Caco-2 (cell line): ENCODE data around the gene FAM216A. TPM values are rescaled to one million over a fixed set of nuclear protein-coding genes. Genes with fewer than 3 reads are reported as not detected.
"Not testable (repeated sequence)": the region's sequence is repeated elsewhere in the genome, so short reads cannot be mapped to it uniquely, and the experiment has no call there.

Source experiments
- BruUV-seq: library from RNA; stranded (reverse); fragments of 400-500 nt; replicated peaks from 2 replicates; lab custom pipeline; 2021; lab: Mats Ljungman, UMichigan
- CTCF ChIA-PET: fragments of 300-600 bp; sonication (Branson Sonifier 250); formaldehyde crosslinking; loops from one replicate; lab custom pipeline; 2022; ENCODE audit warnings: antibody characterized with exemption; lab: Charles Lee
- POLR2A ChIA-PET: fragments of 300-600 bp; sonication (Branson Sonifier 250); formaldehyde crosslinking; loops from one replicate; lab custom pipeline; 2022; ENCODE audit warnings: antibody characterized with exemption; lab: Charles Lee
- DNase-seq, 2 experiments: peaks; one replicate each; pipeline versions ENCODE4 v3.0.0 to v3.0.0-alpha.2; 2020 to 2022
- H3K27me3 ChIP-seq: replicated peaks from 2 replicates; pipeline ENCODE4 v1.6.0; 2011; ENCODE audit warnings: low read length; ENCODE audit not compliant: control insufficient read depth, insufficient read depth
- H3K36me3 ChIP-seq: 2 replicates; pipeline ENCODE4 v1.5.1; 2011; ENCODE audit warnings: low read length; ENCODE audit not compliant: control insufficient read depth, insufficient read depth
- H3K4me1 ChIP-seq: fragments of 250-450 bp; sonication (Bioruptor Pico); 2 replicates; pipeline ENCODE4 v1.5.1; 2020; ENCODE audit warnings: mild to moderate bottlenecking
- H3K4me3 ChIP-seq: 2 replicates; pipeline ENCODE4 v1.5.1; 2011; ENCODE audit warnings: low read depth, mild to moderate bottlenecking, control low read depth, low read length
- H3K9me3 ChIP-seq: fragments of 250-450 bp; sonication (Bioruptor Pico); 2 replicates; pipeline ENCODE4 v1.5.1; 2020; ENCODE audit warnings: mild to moderate bottlenecking, moderate library complexity
- H3K27ac Mint-ChIP-seq: one replicate; pipeline ENCODE4 v1.8.0; 2022; ENCODE audit warnings: mixed read lengths; ENCODE audit not compliant: unreplicated experiment
- H3K27me3 Mint-ChIP-seq: one replicate; pipeline ENCODE4 v1.8.0; 2022; ENCODE audit warnings: mixed read lengths; ENCODE audit not compliant: insufficient read depth, unreplicated experiment
- H3K36me3 Mint-ChIP-seq: one replicate; pipeline ENCODE4 v1.8.0; 2022; ENCODE audit warnings: mild to moderate bottlenecking, mixed read lengths; ENCODE audit not compliant: insufficient read depth, unreplicated experiment
- H3K4me1 Mint-ChIP-seq: one replicate; pipeline ENCODE4 v1.8.0; 2022; ENCODE audit warnings: low read depth, mixed read lengths; ENCODE audit not compliant: unreplicated experiment
- H3K4me3 Mint-ChIP-seq: one replicate; pipeline ENCODE4 v1.8.0; 2022; ENCODE audit warnings: mild to moderate bottlenecking, moderate library complexity, mixed read lengths; ENCODE audit not compliant: unreplicated experiment
- H3K9me3 Mint-ChIP-seq: one replicate; pipeline ENCODE4 v1.8.0; 2022; ENCODE audit warnings: mixed read lengths; ENCODE audit not compliant: unreplicated experiment
- intact Hi-C: fragments of 100-400 bp; cut with micrococcal nuclease; formaldehyde crosslinking; loops from one replicate; pipeline ENCODE4 v1.10.0; 2022; ENCODE audit not compliant: unreplicated experiment
- total RNA-seq: library from RNA; stranded (reverse); gene quantifications from 2 replicates; pipeline ENCODE4 v1.2.3, GENCODE V29; 2022
- TF ChIP-seq, protein P1 (sequence below), 2 experiments: fragments of 200-600 bp in 1 of 2; IDR thresholded peaks; 1 replicate in 1 of 2; 2 replicates in 1 of 2; pipeline versions ENCODE4 v1.5.1 to v1.8.0; 2011 to 2022; ENCODE audit warnings: antibody characterized with exemption in 1 of 2, control low read depth in 1 of 2, inconsistent platforms in 1 of 2, low read depth in 1 of 2, low read length in 1 of 2, mild to moderate bottlenecking in 1 of 2, moderate library complexity in 1 of 2; ENCODE audit not compliant: insufficient read depth in 1 of 2, severe bottlenecking in 1 of 2, unreplicated experiment in 1 of 2

Gene FAM216A
- total RNA-seq, 1 experiment from 2014 or later = 13.1 TPM

DNA sequence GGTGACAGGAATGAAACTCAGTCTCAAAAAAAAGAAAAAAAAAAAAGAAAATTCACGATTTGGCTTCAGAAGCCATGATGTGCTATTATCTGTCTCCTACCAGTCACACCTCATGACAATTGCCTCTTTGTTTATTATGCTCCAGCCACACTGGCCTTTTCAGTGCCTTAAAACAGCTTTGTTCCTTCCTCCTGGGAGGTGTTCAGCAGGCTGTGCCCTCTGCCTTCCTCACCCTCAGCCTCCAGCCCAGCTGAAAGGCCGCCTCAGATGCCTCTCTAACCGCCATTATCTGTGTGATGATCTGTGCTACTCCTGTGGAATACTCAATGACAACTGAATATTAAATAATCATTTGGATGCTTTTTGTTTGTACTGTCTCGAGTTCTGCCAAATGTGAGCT is 9.9 kb upstream of the FAM216A start:
- Mint-ChIP-seq H3K27ac (no peak overlapping the region), H3K36me3 (peaks cover 33% of the 10 kb centered on the region), H3K27me3 (no peaks in the 10 kb centered on the region), H3K4me3 (no peak overlapping the region), H3K4me1 (no peaks in the 10 kb centered on the region), H3K9me3 (no peaks in the 10 kb centered on the region)
- ChIA-PET POLR2A (interaction anchor here (0.5 kb wide), 1 partner anchor 117 kb away, joined by 4 read pairs; no protein-coding TSS in a partner anchor), CTCF (no interaction called here)
- DNase-seq = no peak
- BruUV-seq = no TSS peak
- Histone ChIP-seq H3K27me3 (no peaks in the 10 kb centered on the region), H3K9me3 (no peaks in the 10 kb centered on the region), H3K4me3 (no peak overlapping the region), H3K4me1 (no peaks in the 10 kb centered on the region), H3K36me3 (no peaks in the 10 kb centered on the region)
- intact Hi-C loops = no loop called here
- TF ChIP-seq, protein P1, sequence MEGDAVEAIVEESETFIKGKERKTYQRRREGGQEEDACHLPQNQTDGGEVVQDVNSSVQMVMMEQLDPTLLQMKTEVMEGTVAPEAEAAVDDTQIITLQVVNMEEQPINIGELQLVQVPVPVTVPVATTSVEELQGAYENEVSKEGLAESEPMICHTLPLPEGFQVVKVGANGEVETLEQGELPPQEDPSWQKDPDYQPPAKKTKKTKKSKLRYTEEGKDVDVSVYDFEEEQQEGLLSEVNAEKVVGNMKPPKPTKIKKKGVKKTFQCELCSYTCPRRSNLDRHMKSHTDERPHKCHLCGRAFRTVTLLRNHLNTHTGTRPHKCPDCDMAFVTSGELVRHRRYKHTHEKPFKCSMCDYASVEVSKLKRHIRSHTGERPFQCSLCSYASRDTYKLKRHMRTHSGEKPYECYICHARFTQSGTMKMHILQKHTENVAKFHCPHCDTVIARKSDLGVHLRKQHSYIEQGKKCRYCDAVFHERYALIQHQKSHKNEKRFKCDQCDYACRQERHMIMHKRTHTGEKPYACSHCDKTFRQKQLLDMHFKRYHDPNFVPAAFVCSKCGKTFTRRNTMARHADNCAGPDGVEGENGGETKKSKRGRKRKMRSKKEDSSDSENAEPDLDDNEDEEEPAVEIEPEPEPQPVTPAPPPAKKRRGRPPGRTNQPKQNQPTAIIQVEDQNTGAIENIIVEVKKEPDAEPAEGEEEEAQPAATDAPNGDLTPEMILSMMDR (IDR thresholded peaks at IDR 0.05; ENCODE audit: insufficient read depth in 1 of 2, low read depth in 1 of 2, low read length in 1 of 2, severe bottlenecking in 1 of 2, unreplicated experiment in 1 of 2) = no peak

DNA sequence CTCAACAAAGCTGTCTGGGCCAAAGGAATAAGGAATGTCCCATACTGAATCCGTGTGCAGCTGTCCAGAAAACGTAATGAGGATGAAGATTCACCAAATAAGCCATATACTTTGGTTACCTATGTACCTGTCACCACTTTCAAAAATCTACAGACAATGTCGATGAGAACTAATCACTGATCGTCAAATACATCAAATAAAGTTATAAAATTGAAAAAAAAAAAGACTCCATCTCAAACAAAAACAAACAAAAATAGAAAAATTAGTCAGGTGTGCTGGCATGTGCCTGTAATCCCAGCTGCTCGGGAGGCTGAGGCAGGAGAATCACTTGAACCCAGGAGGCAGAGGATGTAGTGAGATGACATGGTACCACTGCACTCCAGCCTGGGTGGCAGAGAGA is 7.5 kb upstream of the FAM216A start:
- H3K27me3 Mint-ChIP-seq, H3K27ac Mint-ChIP-seq, BruUV-seq, H3K4me1 Mint-ChIP-seq, H3K4me3 Mint-ChIP-seq, H3K9me3 ChIP-seq, H3K27me3 ChIP-seq, H3K4me3 ChIP-seq, H3K36me3 ChIP-seq, H3K4me1 ChIP-seq, POLR2A ChIA-PET, DNase-seq, H3K9me3 Mint-ChIP-seq, CTCF ChIA-PET: not testable (repeated sequence)
- peaks cover 26% of the 10 kb centered on the region for H3K36me3 Mint-ChIP-seq
- intact Hi-C loops = loop anchor here (10.0 kb wide), 1 partner anchor 224 kb away; the partner anchor contains the start of gene HVCN1

- TF ChIP-seq, protein P1 (IDR thresholded peaks at IDR 0.05; ENCODE audit: insufficient read depth in 1 of 2, low read depth in 1 of 2, low read length in 1 of 2, severe bottlenecking in 1 of 2, unreplicated experiment in 1 of 2) = no peak
- Histone ChIP-seq H3K36me3 (no peaks in the 10 kb centered on the region; the same call in 1 of the 2 replicates), H3K9me3 (no peaks in the 10 kb centered on the region), H3K27me3 (no peaks in the 10 kb centered on the region), H3K4me3 (no peak overlapping the region), H3K4me1 (no peaks in the 10 kb centered on the region)
- CTCF ChIA-PET = interaction anchor here (0.7 kb wide), 1 partner anchor 9 kb away, joined by 7 read pairs; no protein-coding TSS in a partner anchor
- POLR2A ChIA-PET = no interaction called here
- Mint-ChIP-seq H3K4me1 (no peaks in the 10 kb centered on the region), H3K27ac (no peak overlapping the region), H3K36me3 (peaks cover 34% of the 10 kb centered on the region), H3K27me3 (no peaks in the 10 kb centered on the region), H3K4me3 (no peak overlapping the region), H3K9me3 (no peaks in the 10 kb centered on the region)
- intact Hi-C loops = loop anchor here (10.0 kb wide), 1 partner anchor 220 kb away; the partner anchor contains the start of gene HVCN1
- no TSS peak for BruUV-seq
- DNase-seq = no peak
Observed at GRCh38 chr12:110465024-110465423, 3.6 kb upstream of the FAM216A start.

DNA sequence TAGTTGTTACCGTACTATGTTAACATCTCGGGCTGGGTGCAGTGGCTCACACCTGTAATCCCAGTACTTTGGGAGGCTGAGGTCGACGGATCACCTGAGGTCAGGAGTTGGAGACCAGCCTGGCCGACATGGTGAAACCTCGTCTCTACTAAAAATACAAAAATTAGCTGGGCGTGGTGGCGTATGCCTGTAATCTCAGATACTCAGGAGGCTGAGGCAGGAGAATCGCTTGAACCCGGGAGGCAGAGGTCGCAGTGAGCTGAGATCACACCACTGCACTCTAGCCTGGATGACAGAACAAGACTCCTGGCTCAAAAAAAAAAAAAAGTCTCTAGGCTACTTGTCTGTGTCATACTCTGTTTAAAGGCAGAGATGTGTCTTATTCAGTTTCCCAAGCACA is 2.9 kb upstream of the FAM216A start:
- H3K27me3 ChIP-seq, H3K4me3 ChIP-seq, H3K27me3 Mint-ChIP-seq, DNase-seq, POLR2A ChIA-PET, H3K27ac Mint-ChIP-seq, H3K9me3 Mint-ChIP-seq, H3K4me1 Mint-ChIP-seq, H3K4me1 ChIP-seq, BruUV-seq, H3K4me3 Mint-ChIP-seq, H3K9me3 ChIP-seq, H3K36me3 ChIP-seq: not testable (repeated sequence)
- CTCF ChIA-PET = interaction anchor here (0.7 kb wide), 1 partner anchor 300 kb away, joined by 3 read pairs; no protein-coding TSS in a partner anchor
- H3K36me3 Mint-ChIP-seq = peaks cover 34% of the 10 kb centered on the region
- intact Hi-C loops = loop anchor here (10.0 kb wide), 1 partner anchor 219 kb away; the partner anchor contains the start of gene HVCN1
